HepG2 (cell line): ENCODE results near the gene ADAM15. TPM values are rescaled to one million over a fixed set of nuclear protein-coding genes. Genes with fewer than 3 reads are reported as not detected.

ENCODE experiments used
- ATAC-seq: fragments of 200-7000 bp; cut with Tn5 transposase; 3 replicates; pipeline ENCODE4 v1.9.1; 2020; ENCODE audit warnings: mild to moderate bottlenecking, moderate library complexity
- BruUV-seq: library from RNA; stranded (reverse); fragments of 400-500 nt; replicated peaks from 2 replicates; lab custom pipeline; 2021; lab: Mats Ljungman, UMichigan
- CTCF ChIA-PET: fragments of 300-600 bp; formaldehyde crosslinking; extraction: SDS; loops from one replicate; lab custom pipeline; 2021; ENCODE audit warnings: low total read pairs, inconsistent platforms, low intra/inter-chr PET ratio; lab: Yijun Ruan, JAX
- POLR2A ChIA-PET: fragments of 350-600 bp; sonication (Branson Sonifier 250); formaldehyde crosslinking; loops from one replicate; lab custom pipeline; 2020; ENCODE audit warnings: antibody characterized with exemption, inconsistent platforms; lab: Yijun Ruan, JAX
- DNase-seq: peaks from one replicate; pipeline ENCODE4 v3.0.0-alpha.2; 2015; ENCODE audit warnings: low spot score
- FAIRE-seq: peaks from 3 replicates; lab custom pipeline; 2011; peaks lifted over from hg19 to GRCh38; lab: Jason Lieb, UNC
- H2AFZ ChIP-seq: one replicate; pipeline ENCODE4 v1.6.1; 2011; ENCODE audit warnings: low read length, inconsistent platforms
- H3K27ac ChIP-seq: fragments of 300-600 bp; 3 replicates; pipeline ENCODE4 v1.8.0; 2011; ENCODE audit warnings: mixed run types, mild to moderate bottlenecking, mixed read lengths, low read length, inconsistent platforms; ENCODE audit not compliant: insufficient read depth; ENCODE audit errors: extremely low read length
- H3K27me3 ChIP-seq, 2 experiments: fragments of 200-600 bp in 1 of 2; 2 replicates in 1 of 2; 3 replicates in 1 of 2; pipeline versions ENCODE4 v1.6.0 to v1.8.0; 2011; ENCODE audit warnings: low read length in 2 of 2, mild to moderate bottlenecking in 2 of 2, moderate library complexity in 2 of 2, inconsistent platforms in 1 of 2; ENCODE audit not compliant: insufficient read depth in 2 of 2, control insufficient read depth in 1 of 2
- H3K36me3 ChIP-seq, 2 experiments: fragments of 200-600 bp in 1 of 2; replicated peaks in 1 of 2; 2 replicates in 1 of 2; 3 replicates in 1 of 2; pipeline versions ENCODE4 v1.5.1 to v1.8.0; 2011; ENCODE audit warnings: low read length in 2 of 2, inconsistent platforms in 1 of 2; ENCODE audit not compliant: insufficient read depth in 2 of 2, control insufficient read depth in 1 of 2
- H3K4me1 ChIP-seq: 2 replicates; pipeline ENCODE4 v1.5.1; 2012; ENCODE audit warnings: low read length, inconsistent platforms; ENCODE audit not compliant: insufficient read depth
- H3K4me2 ChIP-seq: 2 replicates; pipeline ENCODE4 v1.6.0; 2011; ENCODE audit warnings: low read depth, low read length, inconsistent platforms
- H3K4me3 ChIP-seq, 3 experiments: fragments of 200-600 bp in 1 of 3; sonication (generic), shearing (Covaris generic) in 1 of 3; replicated peaks in 1 of 3; 2 replicates each; pipeline ENCODE4 v1.5.1; 2011 to 2016; ENCODE audit warnings: low read length in 3 of 3, inconsistent platforms in 2 of 3, low read depth in 2 of 3, mild to moderate bottlenecking in 2 of 3, control low read depth in 1 of 3, mixed read lengths in 1 of 3; ENCODE audit not compliant: insufficient read depth in 1 of 3
- H3K79me2 ChIP-seq: one replicate; pipeline ENCODE4 v1.6.1; 2011; ENCODE audit warnings: low read length, inconsistent platforms; ENCODE audit not compliant: insufficient read depth
- H3K9ac ChIP-seq: 2 replicates; pipeline ENCODE4 v1.6.0; 2011; ENCODE audit warnings: mild to moderate bottlenecking, low read depth, low read length, inconsistent platforms; ENCODE audit not compliant: insufficient read depth
- H3K9me3 ChIP-seq: 2 replicates; pipeline ENCODE4 v1.5.1; 2012; ENCODE audit warnings: mild to moderate bottlenecking, low read length
- H4K20me1 ChIP-seq: 2 replicates; pipeline ENCODE4 v1.6.0; 2011; ENCODE audit warnings: inconsistent platforms, mild to moderate bottlenecking, low read length, moderate library complexity; ENCODE audit not compliant: insufficient read depth
- AGO2 ChIP-seq: fragments of 200-400 bp; formaldehyde crosslinking; optimal IDR thresholded peaks from 2 replicates; pipeline ENCODE3; 2017; ENCODE audit warnings: mild to moderate bottlenecking, low read depth, low read length, moderate library complexity
- ATRX ChIP-seq: sonication (generic); formaldehyde crosslinking; IDR thresholded peaks from 2 replicates; pipeline ENCODE4 v1.4.0; 2020; ENCODE audit warnings: missing genetic modification reagents, borderline replicate concordance
- BCLAF1 ChIP-seq: fragments of 450-650 bp; IDR thresholded peaks from 2 replicates; pipeline ENCODE4 v1.6.1; 2017; ENCODE audit warnings: mild to moderate bottlenecking
- GATAD2A ChIP-seq: IDR thresholded peaks from 2 replicates; pipeline ENCODE4 v1.6.1; 2016
- KDM2A ChIP-seq: sonication (generic); formaldehyde crosslinking; IDR thresholded peaks from 2 replicates; pipeline ENCODE4 v1.4.0; 2020; ENCODE audit warnings: low read depth, missing genetic modification reagents, borderline replicate concordance
- NFKBIZ ChIP-seq: IDR thresholded peaks from 2 replicates; pipeline ENCODE4 v1.6.1; 2018; ENCODE audit warnings: missing genetic modification reagents, missing compliant biosample characterization
- PATZ1 ChIP-seq: sonication (generic); formaldehyde crosslinking; IDR thresholded peaks from 2 replicates; pipeline ENCODE4 v1.4.0; 2020; ENCODE audit warnings: missing genetic modification reagents
- ZBTB39 ChIP-seq: sonication (generic); formaldehyde crosslinking; IDR thresholded peaks from 2 replicates; pipeline ENCODE4 v1.5.0; 2020; ENCODE audit warnings: missing genetic modification reagents
- ZNF30 ChIP-seq: sonication (generic); formaldehyde crosslinking; IDR thresholded peaks from 2 replicates; pipeline ENCODE4 v1.5.0; 2020; ENCODE audit warnings: mild to moderate bottlenecking, missing genetic modification reagents
- ZNF589 ChIP-seq: sonication (generic); formaldehyde crosslinking; conservative IDR thresholded peaks from 2 replicates; pipeline ENCODE4 v1.8.0; 2022; ENCODE audit warnings: mild to moderate bottlenecking, moderate library complexity, missing genetic modification reagents
- ZNF670 ChIP-seq: sonication (generic); formaldehyde crosslinking; IDR thresholded peaks from 2 replicates; pipeline ENCODE4 v1.8.0; 2022; ENCODE audit warnings: mild to moderate bottlenecking, missing genetic modification reagents, borderline replicate concordance
- ZNF772 ChIP-seq: sonication (generic); formaldehyde crosslinking; IDR thresholded peaks from 2 replicates; pipeline ENCODE4 v1.5.0; 2020; ENCODE audit warnings: mild to moderate bottlenecking, missing genetic modification reagents
- WGBS: methylation state at CpG from one replicate; pipeline ENCODE4 v1.1.6; 2017; ENCODE audit warnings: low lambda C conversion rate; 5-methylcytosine and 5-hydroxymethylcytosine counted together
- in situ Hi-C: cut with HindIII; loops from 2 replicates; pipeline ENCODE4 v1.10.0; 2017; ENCODE audit warnings: low pct_unique_long_range_greater_than_20kb; ENCODE audit not compliant: extremely low pct_ligation_motif_present
- intact Hi-C: fragments of 100-400 bp; cut with micrococcal nuclease; formaldehyde crosslinking; loops from one replicate; pipeline ENCODE4 v1.10.0; 2022; ENCODE audit not compliant: unreplicated experiment
- polyA plus RNA-seq, 8 experiments: library from polyadenylated mRNA; depleted of rRNA in 3 of 8; stranded (reverse) in 7 of 8; unstranded in 1 of 8; fragments of >200 nt; fragmentation: Illumina TruSeq in 4 of 8; extraction: Trizol in 4 of 8; gene quantifications; 2 replicates each; pipeline versions ENCODE4 v1.2.1 to v1.2.3, GENCODE V29; 2011 to 2016; ENCODE audit warnings: low read depth in 4 of 8, missing spikeins in 1 of 8, mixed read lengths in 1 of 8; ENCODE audit not compliant: insufficient read depth in 1 of 8
- total RNA-seq, 5 experiments: library from RNA; depleted of rRNA; stranded (reverse); fragments of >200 nt; fragmentation: Illumina TruSeq; extraction: Trizol; gene quantifications; 2 replicates each; pipeline ENCODE4 v1.2.3, GENCODE V29; 2016; ENCODE audit warnings: low read depth in 1 of 5
- TF ChIP-seq, protein P1 (sequence below): sonication (generic); formaldehyde crosslinking; IDR thresholded peaks from 2 replicates; pipeline ENCODE4 v1.4.0; 2020; ENCODE audit warnings: missing genetic modification reagents, borderline replicate concordance

Gene ADAM15
- total and polyA plus RNA-seq, 2 of the 13 experiments (the other 11 are each of a cell fraction or from before 2014, with no cell fraction given): 17.9 to 25.6 TPM

- TF ChIP-seq ZBTB39 (CRISPR knock-in tag): no peak
- TF ChIP-seq BCLAF1: no peak
- TF ChIP-seq KDM2A (CRISPR knock-in tag): no peak
- no peak for TF ChIP-seq ZNF589 (CRISPR knock-in tag)
Measured at GRCh38 chr1:155035936-155036335, 15.2 kb upstream of the ADAM15 start (continued).

DNA sequence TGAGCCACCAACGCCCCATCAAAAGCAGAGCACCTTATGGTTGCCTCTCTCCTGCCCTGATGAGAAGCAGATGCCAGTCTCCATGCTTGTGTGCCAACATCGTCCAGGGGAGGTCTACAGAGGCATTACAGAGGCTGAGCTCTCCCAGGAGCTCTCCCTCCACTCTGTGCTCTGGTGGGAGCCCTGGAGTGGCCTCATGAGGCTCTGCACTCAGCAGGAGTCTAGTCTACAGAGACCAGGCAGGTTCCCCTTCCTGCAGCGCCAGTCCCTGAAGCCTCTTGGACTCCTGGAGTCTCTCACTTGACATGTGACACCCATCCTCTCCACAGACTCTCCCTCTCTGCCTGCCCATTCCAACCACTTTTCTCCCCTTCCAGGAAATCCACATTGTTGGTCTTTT lies 14.1 kb upstream of the ADAM15 start:
- 0% methylated on average over 1 of the region's 3 CpGs for WGBS
- H3K36me3 ChIP-seq: no peaks in the 10 kb centered on the region
- BruUV-seq: no TSS peak
- in situ Hi-C loops (no loop called here), intact Hi-C loops (no loop called here)
- no peak overlapping the region for H3K9ac ChIP-seq
- no peak overlapping the region for H2AFZ ChIP-seq
- no peak for TF ChIP-seq ZNF772 (CRISPR knock-in tag)
- no peak for TF ChIP-seq GATAD2A (CRISPR knock-in tag)
- TF ChIP-seq ATRX (CRISPR knock-in tag): no peak
- TF ChIP-seq NFKBIZ: no peak
- TF ChIP-seq, protein P1, sequence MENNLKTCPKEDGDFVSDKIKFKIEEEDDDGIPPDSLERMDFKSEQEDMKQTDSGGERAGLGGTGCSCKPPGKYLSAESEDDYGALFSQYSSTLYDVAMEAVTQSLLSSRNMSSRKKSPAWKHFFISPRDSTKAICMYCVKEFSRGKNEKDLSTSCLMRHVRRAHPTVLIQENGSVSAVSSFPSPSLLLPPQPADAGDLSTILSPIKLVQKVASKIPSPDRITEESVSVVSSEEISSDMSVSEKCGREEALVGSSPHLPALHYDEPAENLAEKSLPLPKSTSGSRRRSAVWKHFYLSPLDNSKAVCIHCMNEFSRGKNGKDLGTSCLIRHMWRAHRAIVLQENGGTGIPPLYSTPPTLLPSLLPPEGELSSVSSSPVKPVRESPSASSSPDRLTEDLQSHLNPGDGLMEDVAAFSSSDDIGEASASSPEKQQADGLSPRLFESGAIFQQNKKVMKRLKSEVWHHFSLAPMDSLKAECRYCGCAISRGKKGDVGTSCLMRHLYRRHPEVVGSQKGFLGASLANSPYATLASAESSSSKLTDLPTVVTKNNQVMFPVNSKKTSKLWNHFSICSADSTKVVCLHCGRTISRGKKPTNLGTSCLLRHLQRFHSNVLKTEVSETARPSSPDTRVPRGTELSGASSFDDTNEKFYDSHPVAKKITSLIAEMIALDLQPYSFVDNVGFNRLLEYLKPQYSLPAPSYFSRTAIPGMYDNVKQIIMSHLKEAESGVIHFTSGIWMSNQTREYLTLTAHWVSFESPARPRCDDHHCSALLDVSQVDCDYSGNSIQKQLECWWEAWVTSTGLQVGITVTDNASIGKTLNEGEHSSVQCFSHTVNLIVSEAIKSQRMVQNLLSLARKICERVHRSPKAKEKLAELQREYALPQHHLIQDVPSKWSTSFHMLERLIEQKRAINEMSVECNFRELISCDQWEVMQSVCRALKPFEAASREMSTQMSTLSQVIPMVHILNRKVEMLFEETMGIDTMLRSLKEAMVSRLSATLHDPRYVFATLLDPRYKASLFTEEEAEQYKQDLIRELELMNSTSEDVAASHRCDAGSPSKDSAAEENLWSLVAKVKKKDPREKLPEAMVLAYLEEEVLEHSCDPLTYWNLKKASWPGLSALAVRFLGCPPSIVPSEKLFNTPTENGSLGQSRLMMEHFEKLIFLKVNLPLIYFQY: no peak
- no peak for TF ChIP-seq ZNF670 (CRISPR knock-in tag)
- TF ChIP-seq AGO2: no peak
- no peak for TF ChIP-seq ZNF30
- no peak for TF ChIP-seq PATZ1 (CRISPR knock-in tag)
- peaks cover 14 to 55% of the 10 kb centered on the region in 2 experiments for H3K27me3 ChIP-seq
- peaks cover 24% of the 10 kb centered on the region for H3K4me1 ChIP-seq
- DNase-seq (no peak), ATAC-seq (no peak; the same call in 2 of the 3 replicates), FAIRE-seq (no peak)
- ChIA-PET POLR2A (interaction anchor here (0.9 kb wide), 1 partner anchor 26 kb away, joined by 3 read pairs; the partner anchor contains the start of gene EFNA4), CTCF (no interaction called here)
- no peak overlapping the region for H3K4me3 ChIP-seq
- no peaks in the 10 kb centered on the region for H4K20me1 ChIP-seq
- no peaks in the 10 kb centered on the region for H3K79me2 ChIP-seq
- no peak overlapping the region for H3K27ac ChIP-seq
- no peaks in the 10 kb centered on the region for H3K9me3 ChIP-seq
- no peak overlapping the region for H3K4me2 ChIP-seq
